ENCODE data around the gene ANKRD60.
A peak's percentile ranks its signal among the peaks of the same experiment; 100 is the strongest.

ANKRD60 gene

GRCh38 chr20:58216334-58216733 lies 12.1 kb downstream of the ANKRD60 start:
- H3K36me3 ChIP-seq (replicated peaks) = no peaks in the 10 kb centered on the region
- in situ Hi-C loops (cut with HindIII; ENCODE audit: low pct_ligation_motif_present, low sequenced_read_pairs) = no loop called here
- no peak overlapping the region for H3K27ac ChIP-seq
- H3K27me3 ChIP-seq (replicated peaks) = peaks cover 5% of the 10 kb centered on the region
- H3K4me3 ChIP-seq (ENCODE audit: low read depth, low read length) = no peak overlapping the region
- no peak for DNase-seq
- no peak for TF ChIP-seq CTCF (IDR thresholded peaks at IDR 0.05; ENCODE audit: low read depth, low read length, missing control alignments)

DNA sequence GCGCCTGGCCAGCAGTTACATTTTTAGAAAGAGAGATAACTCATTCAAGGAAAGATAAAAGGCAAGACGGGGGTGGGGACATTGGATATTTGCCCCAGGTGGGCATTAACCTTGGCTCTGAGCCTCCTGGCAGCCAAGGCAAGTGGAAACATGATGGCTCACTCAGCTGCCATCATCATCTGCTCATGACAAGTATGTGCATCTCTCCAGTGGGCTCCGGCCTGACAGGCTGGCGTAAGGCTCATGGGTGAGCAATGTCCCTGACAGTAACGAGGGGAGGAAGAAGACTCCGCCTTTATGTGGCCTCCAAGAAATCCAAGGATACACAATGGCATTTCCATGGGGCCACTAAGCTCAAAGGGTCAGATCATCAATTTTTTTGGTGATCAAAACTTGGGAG lies 13.3 kb downstream of the ANKRD60 start:
- Histone ChIP-seq H3K27ac (no peak overlapping the region), H3K36me3 (replicated peaks) (no peaks in the 10 kb centered on the region), H3K27me3 (replicated peaks) (peaks cover 5% of the 10 kb centered on the region), H3K4me3 (ENCODE audit: low read depth, low read length) (no peak overlapping the region)
- no peak for DNase-seq
- TF ChIP-seq CTCF (IDR thresholded peaks at IDR 0.05; ENCODE audit: low read depth, low read length, missing control alignments) = no peak
- in situ Hi-C loops (cut with HindIII; ENCODE audit: low pct_ligation_motif_present, low sequenced_read_pairs) = no loop called here

GRCh38 chr20:58214310-58214709 lies 14.1 kb downstream of the ANKRD60 start:
- in situ Hi-C loops (cut with HindIII; ENCODE audit: low pct_ligation_motif_present, low sequenced_read_pairs) = no loop called here
- DNase-seq = no peak
- no peak overlapping the region for H3K4me3 ChIP-seq (ENCODE audit: low read depth, low read length)
- H3K27me3 ChIP-seq (replicated peaks) = peaks cover 5% of the 10 kb centered on the region
- H3K27ac ChIP-seq = no peak overlapping the region
- no peaks in the 10 kb centered on the region for H3K36me3 ChIP-seq (replicated peaks)
- no peak for TF ChIP-seq CTCF (IDR thresholded peaks at IDR 0.05; ENCODE audit: low read depth, low read length, missing control alignments)

- H3K27me3 ChIP-seq (replicated peaks) = peaks cover 5% of the 10 kb centered on the region
Observed at GRCh38 chr20:58213716-58214115, 14.7 kb downstream of the ANKRD60 start.

DNA sequence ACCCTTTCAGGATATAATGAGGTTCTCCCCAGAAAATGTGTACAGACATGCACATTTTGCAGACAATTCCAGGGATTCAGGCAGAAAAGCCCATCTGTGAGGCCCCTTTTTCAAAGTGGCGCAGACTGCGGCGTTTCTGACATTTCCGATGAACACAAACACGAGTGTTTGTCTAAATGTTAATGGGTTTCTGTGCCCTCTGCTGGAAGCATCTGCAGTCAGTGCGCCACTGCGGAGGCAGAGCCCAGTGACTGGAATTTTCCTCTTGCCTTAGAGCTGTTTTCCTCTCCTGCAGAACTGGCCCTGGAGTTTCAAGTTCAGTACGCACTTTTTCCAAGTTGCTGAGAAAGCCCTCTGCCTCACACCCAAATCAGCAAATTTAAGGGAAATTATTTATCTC lies 15.3 kb downstream of the ANKRD60 start:
- Histone ChIP-seq H3K27ac (no peak overlapping the region), H3K36me3 (replicated peaks) (no peaks in the 10 kb centered on the region), H3K4me3 (ENCODE audit: low read depth, low read length) (no peak overlapping the region), H3K27me3 (replicated peaks) (peaks cover 5% of the 10 kb centered on the region)
- TF ChIP-seq CTCF (IDR thresholded peaks at IDR 0.05; ENCODE audit: low read depth, low read length, missing control alignments) = peak; percentile 53
- in situ Hi-C loops (cut with HindIII; ENCODE audit: low pct_ligation_motif_present, low sequenced_read_pairs) = no loop called here
- no peak for DNase-seq

More at GRCh38 chr20:58213716-58214115, 14.7 kb downstream of the ANKRD60 start:
- in situ Hi-C loops (cut with HindIII; ENCODE audit: low pct_ligation_motif_present, low sequenced_read_pairs) = no loop called here
- no peaks in the 10 kb centered on the region for H3K36me3 ChIP-seq (replicated peaks)
- TF ChIP-seq CTCF (IDR thresholded peaks at IDR 0.05; ENCODE audit: low read depth, low read length, missing control alignments) = no peak
- H3K4me3 ChIP-seq (ENCODE audit: low read depth, low read length) = no peak overlapping the region
- no peak overlapping the region for H3K27ac ChIP-seq
- DNase-seq = no peak

GRCh38 chr20:58212636-58213035 lies 15.8 kb downstream of the ANKRD60 start:
- no peak overlapping the region for H3K27ac ChIP-seq
- H3K36me3 ChIP-seq (replicated peaks) = no peaks in the 10 kb centered on the region
- in situ Hi-C loops (cut with HindIII; ENCODE audit: low pct_ligation_motif_present, low sequenced_read_pairs) = no loop called here
- TF ChIP-seq CTCF (IDR thresholded peaks at IDR 0.05; ENCODE audit: low read depth, low read length, missing control alignments) = no peak
- peaks cover 5% of the 10 kb centered on the region for H3K27me3 ChIP-seq (replicated peaks)
- H3K4me3 ChIP-seq (ENCODE audit: low read depth, low read length) = no peak overlapping the region
- no peak for DNase-seq

All from brain microvascular endothelial cell (primary cell).